NK-92 treated with Interleukin-12 subunit alpha and Interleukin-12 subunit beta, amount 100 ng/mL, for 24 hours (cell line): ENCODE data around the gene SPAG5.

Source experiments
- DNase-seq: peaks from one replicate; lab custom pipeline; 2025; lab: John Stamatoyannopoulos, UW

SPAG5 gene

DNA sequence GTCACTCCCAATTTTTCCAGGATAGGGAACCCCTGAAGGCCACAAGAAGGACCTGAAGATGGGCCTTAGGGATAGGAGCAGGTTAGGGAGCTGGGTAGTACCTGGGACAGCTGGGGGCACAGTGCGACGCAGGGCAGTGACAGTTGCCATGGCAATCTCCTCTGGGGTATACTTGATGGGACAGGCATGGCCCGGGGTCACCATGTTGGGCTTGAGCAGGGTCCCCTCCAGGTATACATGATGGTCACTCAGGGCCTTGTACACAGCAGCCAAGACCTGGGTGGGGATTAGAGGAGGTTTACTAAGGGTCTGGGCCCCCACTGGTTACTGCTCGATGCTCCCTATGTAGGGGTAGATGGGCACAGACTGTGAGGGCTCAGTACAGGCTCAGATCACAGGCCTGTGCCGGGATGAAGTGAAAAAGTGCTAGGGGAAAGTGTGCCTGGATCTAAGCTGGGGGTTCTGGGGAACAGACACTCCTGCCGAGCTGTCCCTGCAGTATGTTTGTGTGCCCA is 24.8 kb downstream of the SPAG5 start:
- DNase-seq, result no peak

DNA sequence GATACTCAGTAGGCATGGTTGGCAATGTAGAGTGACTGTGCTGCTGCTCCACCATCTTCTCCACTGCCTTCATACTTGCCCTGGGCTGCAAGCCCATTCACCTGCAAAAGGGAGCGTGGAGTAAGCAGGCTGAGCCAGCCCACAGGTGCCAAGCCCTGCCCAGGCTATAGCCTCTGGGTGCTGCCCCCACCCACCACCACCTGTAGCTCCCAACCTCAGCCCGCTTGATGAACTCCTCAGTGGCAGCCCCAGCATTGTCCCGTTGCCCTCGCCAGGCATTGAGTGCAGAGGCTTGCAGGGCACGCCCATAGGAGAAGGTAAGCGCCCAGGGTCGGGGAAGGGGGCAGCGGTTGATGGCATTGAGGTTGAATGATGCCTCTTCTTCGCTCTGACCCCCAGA is 25.3 kb downstream of the SPAG5 start:
- no peak for DNase-seq

DNA sequence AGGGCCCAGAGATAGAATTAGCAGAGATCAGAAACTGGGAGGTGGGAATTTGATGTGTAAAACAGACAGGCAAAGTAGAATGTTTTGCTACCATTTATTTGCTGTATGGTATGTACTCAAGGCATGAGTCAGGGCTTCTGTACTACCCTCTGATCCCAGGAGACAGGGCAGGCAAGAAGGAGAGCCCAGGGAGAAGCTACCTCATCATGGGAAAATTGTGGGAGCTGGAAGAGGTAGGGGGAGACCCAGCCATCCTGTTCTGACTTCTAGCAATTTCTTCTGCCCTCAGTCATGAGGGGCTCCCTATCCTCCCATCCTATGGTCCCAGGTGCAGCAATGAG is 25.8 kb downstream of the SPAG5 start:
- DNase-seq, result no peak

DNA sequence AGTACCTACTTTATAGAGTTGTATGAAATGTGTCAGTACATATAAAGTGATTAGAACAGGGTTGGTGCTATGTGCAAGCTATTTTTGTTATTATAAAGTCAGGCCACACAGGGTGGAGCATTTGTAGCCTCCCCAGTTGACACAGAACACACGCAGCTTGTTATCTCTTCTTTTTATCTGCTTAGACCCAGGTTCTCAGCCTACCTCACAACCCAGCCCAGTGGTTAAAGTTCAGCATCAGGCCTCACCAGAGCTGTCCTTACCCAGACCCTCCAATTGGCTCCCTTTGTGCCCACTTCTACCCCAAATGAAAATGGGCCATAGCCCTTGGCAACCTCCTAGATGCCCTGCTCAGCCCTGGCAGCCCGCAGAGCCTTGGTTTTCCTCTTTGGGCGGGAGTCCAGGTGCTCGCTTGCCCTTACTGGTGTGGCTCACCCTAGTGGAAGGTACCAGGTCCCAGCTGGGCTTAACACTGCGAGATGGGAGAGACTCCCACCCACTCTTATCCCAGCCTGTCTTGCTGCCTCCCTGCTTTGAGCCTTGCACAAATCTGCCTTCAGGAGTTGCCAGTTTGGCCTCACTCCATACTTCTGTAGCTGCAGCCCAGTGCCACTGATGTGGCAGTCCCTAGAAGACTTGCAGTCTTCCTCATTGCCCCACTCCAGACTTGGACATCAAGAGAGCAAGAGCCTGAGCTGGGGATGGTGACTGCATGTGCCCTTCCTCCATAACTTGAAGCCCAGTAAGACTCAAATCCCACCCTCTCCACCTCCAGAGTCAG is 26.4 kb downstream of the SPAG5 start:
- no peak for DNase-seq

DNA sequence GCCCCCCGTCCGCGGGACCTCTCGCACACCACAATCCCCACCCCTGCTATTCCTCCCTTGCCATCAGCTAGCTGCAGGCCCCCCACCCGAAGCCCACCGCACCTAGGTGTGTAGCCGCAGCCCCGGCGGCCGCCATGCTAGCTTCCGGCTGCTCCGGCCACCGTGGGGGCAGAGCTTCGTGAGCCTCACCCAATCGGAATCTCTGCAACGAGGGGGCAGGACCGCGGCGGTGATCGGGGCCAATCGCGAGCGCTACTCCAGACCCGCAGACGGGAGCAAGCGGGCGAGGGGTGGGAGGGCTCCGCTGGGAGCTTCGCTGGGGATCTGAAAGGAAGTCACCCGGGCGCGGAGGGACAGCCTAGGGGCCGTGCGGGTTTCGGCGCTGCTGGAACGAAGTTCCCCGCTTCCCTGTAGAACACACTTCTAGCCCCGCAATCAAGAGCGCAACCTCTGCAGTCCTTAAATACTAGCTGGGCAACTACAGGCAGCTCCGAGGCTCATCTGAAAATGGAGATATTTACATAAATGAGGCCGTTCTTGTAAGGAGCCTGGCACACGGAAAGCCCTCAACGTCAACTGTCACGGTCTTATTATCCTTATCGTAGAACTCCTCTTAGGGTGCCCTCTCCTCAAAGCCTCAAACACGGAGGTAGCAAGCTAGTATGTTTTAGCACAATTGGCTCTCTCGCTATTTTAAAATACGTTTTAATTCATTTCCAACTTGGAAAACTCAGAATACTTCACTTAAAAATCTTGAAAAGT is 27.3 kb downstream of the SPAG5 start, which contains the start of gene PIGS:
Gene PIGS, minus strand, starts transcription at position 164 of the 762 bp plus-strand sequence. Its CDS starts 28 bp downstream, at position 136.
- peak; percentile 94 for DNase-seq

DNA sequence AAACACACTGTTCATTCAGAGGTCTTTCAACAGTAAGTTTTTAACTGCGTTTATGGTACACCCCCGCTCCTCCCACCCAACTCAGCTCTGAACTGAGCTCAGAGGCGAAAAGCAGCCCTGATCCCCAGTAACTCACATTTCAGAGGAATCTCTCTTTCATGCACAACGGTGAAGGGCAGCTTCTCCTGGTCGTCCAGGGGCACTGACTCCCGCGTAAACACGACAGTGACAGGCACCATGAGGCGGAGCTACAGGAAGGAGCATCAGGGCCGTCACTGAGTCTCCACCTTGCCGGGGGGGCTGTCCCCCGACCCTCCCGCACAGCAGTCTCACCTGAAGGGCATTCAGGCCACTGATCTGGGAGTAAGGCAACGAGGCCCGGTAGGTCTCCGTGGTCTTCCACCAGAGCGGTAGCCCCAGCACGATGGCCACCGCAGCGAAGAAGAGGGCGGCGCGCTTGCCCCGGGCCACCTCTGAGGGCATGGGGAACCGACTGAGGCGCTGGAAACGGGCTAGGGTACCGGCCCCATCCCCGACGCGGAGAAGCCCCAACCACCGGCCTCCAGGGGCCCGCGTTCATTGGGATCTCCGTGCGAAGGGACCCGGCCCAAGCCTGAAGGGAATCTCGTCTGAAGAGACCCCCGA is 28.0 kb downstream of the SPAG5 start:
- DNase-seq, result peak; percentile 33

DNA sequence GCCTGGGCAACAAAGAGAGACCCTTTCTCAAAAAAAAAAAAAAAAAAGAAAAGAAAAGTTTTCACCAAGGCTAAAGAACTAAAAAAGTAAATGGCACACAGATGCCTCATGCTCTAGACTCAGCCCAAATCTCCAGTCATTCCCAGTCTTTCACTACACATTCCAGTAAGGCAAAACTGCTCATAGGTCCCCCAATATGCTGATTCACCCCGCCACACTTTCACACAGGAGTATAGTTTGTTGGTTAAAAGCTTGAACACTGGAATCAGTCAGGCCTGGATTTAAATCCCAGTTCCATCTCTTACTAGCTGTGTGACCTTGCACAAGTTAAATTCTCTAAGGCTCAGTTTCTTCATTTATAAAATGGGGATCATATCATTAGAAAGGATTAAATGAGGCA is 29.4 kb downstream of the SPAG5 start:
- DNase-seq, result no peak

DNA sequence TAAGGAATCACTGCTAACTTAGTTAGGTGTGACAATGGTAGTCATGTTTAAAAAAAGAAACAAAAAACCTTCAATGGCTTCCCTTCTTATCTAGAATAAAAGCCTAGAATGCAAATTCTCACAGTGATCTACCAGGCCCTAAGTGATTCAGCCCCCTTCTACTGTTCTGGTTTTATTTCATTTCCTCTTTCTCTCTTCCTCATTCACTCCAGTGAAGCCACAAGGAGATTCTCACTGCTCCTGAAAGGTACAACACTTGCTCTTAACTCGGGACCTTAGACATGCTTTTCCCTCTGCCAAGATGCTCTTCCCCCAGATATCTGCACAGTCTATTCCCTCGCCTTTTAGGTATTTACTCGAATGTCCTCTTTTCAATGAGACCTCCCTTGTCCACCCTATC is 31.2 kb downstream of the SPAG5 start:
- no peak for DNase-seq

DNA sequence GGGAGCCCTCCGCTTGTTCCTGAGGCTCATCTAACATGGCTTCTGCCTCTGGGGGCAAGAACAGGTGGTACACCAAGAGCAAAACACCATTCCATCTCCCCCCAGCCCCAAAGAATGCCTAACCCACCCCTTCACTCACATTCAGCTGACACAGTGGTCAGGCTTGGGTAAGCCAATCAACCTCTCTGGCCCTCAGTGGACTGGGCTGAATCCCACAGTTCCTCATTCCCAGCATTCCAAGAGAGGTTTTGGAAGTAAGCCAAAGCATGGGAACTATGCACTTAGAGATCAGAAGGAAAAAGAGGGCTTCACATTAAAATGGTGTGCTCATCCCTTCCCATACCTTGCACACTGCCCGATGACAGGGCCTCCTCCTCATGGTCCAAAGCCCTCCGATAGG is 35.4 kb downstream of the SPAG5 start:
- DNase-seq, result no peak

DNA sequence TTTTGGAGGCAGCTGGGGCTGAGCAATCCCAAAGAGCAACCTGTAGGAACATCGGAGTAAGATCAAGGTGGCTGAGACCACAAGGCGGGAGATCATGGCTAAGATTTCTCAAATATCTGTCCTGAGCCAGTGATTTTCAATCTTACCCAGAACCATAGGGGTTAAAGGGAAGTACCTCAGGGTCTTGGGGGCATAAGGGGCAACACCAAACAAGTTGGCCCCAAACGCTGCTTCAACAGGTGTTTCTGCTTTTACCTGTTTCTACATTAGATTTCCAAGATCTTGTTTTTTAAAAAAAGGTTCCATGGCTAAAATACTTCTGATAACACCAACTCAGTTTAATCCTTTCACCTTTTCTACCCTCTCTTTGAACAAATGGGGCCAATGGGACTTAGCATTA is 43.8 kb downstream of the SPAG5 start:
- DNase-seq, result no peak

DNA sequence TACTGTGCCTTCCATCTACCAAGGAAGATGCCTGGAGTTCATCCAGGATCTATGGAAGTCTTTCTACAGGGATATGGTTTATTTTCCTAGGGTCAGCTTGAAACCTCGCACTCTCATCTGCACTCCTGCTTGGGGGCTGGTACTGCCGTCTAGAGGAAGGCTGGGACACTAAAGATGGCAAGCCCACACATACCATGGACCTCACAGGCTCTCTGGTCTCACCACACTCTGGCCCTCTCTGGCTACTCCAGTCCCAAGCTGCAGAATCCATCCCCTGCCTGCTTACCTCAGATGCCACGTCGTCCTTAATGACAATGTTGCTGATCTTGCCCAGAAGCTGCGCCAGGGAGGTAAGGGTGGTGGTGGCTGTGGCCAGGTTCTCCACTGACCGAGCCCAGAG is 44.3 kb downstream of the SPAG5 start:
- no peak for DNase-seq

DNA sequence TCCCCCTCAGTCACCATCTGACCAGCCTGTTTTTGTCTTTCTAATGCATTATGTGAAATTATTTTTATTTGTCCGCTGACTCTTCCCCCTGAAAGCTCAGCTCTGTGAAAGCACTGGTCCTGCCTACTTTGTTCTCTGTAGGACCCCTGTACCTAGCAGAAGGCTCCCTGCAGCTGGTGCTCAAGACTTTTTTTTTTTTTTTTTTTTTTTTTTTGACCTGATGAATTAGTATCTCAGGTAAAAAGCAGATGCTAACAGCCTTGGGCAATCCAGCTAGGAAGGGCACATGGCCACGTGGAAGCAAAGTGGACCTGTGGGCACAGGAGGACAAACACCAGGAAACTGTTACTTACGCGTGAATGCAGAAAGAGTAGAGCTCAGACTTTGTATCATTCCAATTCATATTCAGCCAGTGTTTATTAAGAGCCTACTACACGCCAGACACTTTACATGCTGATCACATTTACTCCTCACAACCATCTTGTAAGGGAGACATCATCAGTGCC is 45.8 kb downstream of the SPAG5 start:
- no peak for DNase-seq

DNA sequence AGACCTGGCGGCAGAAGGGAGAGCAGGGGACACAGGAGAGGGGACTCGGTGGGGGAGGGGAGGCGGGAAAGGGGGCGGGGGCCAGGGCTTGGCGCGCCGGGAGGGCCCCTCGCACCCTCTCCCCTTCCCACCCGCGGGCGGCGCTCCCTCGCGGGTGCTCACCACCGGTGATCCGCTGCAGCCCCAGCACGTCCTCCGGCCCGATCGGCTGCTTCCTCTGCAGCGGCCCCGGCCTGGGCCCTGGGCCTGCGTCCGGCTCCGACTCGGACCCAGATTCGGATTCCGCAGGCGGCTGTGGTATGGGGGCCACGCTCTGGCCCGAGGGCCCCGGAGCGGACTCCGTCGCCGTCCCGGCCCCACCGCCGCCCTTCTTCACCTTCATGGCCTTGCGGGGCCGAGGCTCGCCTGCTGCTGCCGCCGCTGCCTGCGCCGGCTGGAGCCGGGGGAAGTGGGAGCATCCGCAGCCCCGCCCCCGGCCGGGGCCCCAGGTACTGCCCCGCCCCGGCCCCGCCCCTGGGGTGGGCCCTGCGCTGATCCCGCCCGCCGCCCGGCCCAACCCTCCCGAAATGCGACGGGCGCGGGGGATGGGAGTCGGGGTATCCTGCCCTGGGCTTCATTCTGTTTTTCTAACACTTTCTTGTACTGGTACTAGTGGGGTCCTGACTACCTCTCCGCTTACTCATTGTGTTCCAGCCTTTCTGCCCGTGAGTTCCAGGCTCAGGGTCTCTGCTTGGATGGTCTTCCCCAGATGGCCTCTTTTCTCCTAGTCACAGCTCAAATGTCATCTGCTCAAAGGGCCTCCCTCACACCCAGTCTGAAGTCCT is 46.4 kb downstream of the SPAG5 start, which contains the start of gene UNC119:
Gene UNC119, minus strand, starts transcription at position 449 of the 824 bp plus-strand sequence. Its CDS starts 67 bp downstream, at position 382.
- DNase-seq, result no peak

DNA sequence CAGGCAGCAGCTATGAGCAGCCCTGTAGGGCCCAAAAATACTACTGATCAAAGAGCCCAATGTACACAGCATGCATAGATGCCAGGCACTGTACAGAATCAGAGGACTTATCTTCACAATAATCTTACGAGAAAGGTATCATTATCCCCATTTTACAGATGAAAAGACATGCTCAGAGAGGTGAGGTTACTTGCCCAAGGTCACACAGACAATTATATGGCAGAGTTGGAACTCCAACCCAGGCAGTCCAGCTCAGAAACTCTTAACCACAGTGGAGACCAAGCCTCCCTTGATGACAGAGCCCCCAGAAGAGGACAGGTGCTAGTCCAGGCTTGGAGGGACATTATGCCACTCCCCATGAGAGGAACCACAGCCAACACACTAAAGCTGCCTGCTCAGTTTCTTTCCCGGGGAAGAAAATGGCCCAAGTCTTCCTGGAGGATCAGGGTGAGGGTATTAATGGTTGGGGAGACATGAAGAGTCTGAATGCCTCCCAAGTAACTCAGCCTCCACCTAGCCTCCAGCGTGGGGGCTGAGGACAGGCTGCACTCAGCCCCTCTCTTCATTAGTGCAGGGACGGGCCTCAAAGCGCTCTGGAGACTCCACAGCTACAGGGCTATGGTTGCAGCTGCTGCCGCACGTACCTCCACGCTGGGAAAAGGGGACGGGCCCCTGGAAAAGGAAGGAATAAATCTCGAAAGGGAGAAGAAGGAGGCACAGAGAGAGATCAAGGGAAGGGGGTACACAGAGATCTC is 47.2 kb downstream of the SPAG5 start:
- DNase-seq, result no peak

DNA sequence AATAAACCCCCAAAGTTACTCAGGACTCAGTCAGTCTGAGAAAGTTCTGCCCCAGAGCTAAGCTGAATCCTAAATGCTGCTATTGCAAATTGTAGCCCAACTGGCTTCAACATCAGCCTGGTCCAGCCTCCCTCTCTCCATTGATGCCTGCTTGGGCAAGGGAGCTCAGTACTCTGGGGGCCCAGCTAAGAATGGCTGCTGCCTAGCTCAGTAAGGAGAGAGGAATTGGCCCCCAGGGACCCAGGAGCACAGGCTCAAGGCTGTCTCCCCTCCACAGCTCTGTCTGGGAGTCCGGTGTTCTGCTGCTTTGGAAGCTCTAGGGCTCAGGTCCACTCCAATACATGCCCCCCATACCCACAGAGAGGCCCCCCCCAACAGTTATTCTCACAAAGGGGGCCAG is 48.0 kb downstream of the SPAG5 start:
- DNase-seq, result no peak

DNA sequence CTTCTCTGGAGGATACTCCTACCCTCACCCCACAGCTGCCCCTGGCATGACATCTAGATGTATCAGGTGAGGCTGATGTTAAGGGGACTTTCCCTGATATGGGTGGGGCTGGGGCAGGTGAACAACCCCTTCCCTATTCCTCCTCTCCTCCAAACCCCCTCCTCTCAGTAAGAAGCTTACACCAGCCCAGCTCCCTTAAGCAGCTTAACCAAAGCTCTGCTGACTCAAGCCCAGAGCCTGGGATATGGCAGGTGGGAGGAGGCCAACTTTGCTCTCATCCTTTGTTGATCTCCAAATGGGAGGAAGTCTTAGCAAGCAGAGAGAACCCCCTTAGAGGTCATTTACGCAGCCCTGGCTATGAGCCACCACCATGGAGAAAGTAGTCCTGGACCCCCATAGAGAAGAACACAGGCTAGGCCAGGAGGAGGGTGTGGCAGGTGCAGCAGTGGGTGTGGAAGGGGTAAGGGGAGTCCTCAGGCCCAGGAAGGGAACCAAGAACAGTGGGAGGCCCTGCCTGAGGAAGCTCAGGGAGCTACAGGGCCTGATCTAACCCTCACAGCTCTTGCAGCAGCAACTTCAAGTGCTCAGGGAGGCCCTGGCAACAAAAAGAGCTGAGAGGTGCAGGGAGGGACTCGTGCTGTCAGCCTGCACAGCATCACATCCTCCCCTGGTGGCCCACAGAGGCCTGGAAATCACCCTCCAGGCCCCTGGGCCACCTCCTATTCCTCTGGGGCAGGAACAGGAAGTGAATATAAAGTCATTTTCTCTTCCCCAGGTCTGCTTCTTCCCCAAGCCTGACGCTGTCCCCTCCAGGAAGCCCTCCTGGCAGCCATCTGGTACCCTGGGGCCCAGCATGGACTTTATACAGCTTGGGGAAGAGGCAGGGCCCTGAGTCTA is 49.3 kb downstream of the SPAG5 start:
- no peak for DNase-seq

DNA sequence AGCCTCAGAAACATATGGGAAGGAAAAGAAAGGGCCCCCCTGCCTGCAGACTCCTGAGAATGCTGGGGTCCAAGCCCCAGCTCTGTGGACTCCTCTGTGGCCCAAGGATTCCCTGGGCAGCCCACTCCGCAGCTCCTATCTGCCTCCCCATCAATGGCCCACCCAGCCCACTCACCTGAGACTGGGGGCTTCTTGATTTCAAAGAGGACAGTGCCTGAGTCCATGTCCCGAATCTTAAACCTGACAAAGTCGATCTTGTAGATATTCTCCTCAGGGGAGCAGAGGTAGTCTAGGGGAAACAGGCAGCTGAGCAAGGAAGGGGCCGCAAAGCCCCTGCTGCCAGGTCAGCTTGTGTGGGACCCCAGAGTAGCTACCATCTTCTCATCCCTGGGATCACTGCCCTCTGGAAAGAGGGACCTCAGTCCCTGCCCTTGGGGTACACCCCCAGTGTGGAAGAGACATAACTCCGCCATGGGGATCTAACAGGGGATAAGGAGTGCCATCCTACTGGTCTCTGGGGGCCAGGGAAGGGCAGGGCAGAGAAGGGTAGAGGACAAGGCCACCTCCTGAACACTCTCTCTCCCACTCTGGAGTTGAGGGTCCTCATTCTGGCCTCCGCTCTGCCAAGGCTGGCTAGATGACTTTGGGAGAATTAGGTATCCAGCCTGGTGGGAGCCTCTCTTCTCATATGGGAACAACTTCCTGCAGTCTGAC is 50.3 kb downstream of the SPAG5 start:
- DNase-seq, result no peak

DNA sequence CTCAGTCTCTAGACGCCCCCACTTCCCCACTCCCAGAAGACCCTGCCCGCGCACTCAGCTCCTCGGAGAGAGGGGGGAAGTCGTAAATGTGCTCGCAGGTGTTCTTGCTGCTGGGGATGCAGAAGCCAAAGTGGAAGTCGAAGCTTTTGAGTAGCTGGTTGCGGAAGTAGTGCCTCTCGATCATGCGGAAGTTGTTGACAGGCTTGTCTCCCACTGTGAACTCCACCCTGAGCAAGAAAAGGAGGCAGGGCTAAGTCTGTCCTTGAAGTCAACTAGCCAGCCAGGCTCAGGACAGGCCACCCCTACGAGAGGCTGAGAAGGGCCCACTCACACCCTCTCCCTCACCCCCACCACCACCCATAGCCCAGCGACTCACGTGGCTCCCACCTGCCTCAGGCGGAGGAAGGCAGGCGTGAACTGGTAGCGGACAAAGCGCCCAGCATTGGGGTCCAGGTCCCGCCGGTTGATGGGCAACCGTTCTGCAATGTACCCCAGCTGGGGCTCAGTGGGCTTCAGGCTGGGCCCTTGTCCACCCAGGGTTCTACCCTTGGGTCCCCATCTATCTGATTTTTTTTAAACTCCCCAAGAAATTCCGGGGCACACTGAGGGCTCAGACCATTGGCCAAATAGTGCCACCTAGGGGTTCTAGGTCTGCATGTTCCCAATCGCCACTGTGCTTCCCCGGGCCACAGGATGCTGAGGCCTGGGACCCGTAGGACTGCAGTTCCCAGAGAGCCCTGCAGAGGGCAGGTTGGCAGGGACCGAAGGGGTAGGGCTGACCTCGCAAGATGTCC is 51.0 kb downstream of the SPAG5 start:
- peak; percentile 29 for DNase-seq
